ENCODE results near the gene MAN1A1. TPM values are rescaled to one million over a fixed set of nuclear protein-coding genes. Genes with fewer than 3 reads are reported as not detected.

Gene MAN1A1
- total and polyA plus RNA-seq, 2 experiments from 2014 or later, result 117 to 245 TPM

DNA sequence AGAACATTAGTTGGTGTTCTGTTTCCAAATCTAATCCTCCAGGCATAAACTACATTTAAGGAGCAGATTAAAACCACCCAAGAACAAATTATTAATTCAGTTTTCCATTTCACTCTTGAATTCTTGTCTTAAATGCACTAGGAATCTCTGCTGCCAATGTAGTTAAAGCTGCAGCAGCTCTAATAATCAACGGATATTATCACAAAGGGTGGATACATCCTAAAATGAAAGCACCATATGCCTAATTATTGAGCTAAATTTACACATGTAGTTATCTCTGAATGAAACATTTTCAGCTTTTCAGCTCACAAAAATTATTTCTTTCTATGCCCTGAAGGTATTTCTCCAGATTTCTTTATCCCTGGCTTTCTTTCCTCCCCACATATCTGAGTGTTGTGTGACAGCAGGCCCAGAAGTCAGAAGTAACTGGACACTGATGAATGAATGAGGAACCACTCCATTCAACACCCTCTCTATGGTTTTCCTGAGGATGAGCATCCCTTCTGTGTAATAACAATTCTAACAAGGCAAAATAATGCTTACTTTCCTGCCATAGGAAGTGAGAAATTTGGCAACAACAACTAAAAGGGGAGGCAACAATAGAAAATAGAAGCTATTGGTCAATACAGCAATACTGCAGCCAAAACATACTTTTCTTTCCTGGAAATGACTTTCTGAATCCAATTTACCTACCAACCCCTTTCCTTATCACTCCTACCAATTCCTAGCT, 14.9 kb downstream of the MAN1A1 start:
- Histone ChIP-seq H3K36me3 (replicated peaks; ENCODE audit: insufficient read depth, low read depth) (no peaks in the 10 kb centered on the region), H3K27ac (no peak overlapping the region), H3K27me3 (no peaks in the 10 kb centered on the region), H3K9me2 (replicated peaks; ENCODE audit: insufficient read depth) (no peaks in the 10 kb centered on the region), H4K20me1 (ENCODE audit: insufficient read depth, poor library complexity, severe bottlenecking) (peaks cover 73% of the 10 kb centered on the region), H3K4me3 (no peak overlapping the region), H3K9me3 (ENCODE audit: low read depth) (no peaks in the 10 kb centered on the region), H2AFZ (no peak overlapping the region), H3K79me2 (peaks cover 97% of the 10 kb centered on the region), H3K4me2 (no peak overlapping the region), H3K4me1 (ENCODE audit: insufficient read depth) (peaks cover 5% of the 10 kb centered on the region)
- 54% methylated on average over 1 of the region's 1 CpG for WGBS (ENCODE audit: low lambda C conversion rate, missing lambda C conversion rate)
- no peak for DNase-seq (ENCODE audit: low spot score)
- TF ChIP-seq, protein P1, sequence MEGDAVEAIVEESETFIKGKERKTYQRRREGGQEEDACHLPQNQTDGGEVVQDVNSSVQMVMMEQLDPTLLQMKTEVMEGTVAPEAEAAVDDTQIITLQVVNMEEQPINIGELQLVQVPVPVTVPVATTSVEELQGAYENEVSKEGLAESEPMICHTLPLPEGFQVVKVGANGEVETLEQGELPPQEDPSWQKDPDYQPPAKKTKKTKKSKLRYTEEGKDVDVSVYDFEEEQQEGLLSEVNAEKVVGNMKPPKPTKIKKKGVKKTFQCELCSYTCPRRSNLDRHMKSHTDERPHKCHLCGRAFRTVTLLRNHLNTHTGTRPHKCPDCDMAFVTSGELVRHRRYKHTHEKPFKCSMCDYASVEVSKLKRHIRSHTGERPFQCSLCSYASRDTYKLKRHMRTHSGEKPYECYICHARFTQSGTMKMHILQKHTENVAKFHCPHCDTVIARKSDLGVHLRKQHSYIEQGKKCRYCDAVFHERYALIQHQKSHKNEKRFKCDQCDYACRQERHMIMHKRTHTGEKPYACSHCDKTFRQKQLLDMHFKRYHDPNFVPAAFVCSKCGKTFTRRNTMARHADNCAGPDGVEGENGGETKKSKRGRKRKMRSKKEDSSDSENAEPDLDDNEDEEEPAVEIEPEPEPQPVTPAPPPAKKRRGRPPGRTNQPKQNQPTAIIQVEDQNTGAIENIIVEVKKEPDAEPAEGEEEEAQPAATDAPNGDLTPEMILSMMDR (IDR thresholded peaks at IDR 0.05; ENCODE audit: poor library complexity), result no peak
- no peak for TF ChIP-seq EZH2phosphoT487 (IDR thresholded peaks at IDR 0.05; ENCODE audit: low read depth, severe bottlenecking, unreplicated experiment)
- no peak for TF ChIP-seq EZH2 (IDR thresholded peaks at IDR 0.05; ENCODE audit: borderline replicate concordance)

DNA sequence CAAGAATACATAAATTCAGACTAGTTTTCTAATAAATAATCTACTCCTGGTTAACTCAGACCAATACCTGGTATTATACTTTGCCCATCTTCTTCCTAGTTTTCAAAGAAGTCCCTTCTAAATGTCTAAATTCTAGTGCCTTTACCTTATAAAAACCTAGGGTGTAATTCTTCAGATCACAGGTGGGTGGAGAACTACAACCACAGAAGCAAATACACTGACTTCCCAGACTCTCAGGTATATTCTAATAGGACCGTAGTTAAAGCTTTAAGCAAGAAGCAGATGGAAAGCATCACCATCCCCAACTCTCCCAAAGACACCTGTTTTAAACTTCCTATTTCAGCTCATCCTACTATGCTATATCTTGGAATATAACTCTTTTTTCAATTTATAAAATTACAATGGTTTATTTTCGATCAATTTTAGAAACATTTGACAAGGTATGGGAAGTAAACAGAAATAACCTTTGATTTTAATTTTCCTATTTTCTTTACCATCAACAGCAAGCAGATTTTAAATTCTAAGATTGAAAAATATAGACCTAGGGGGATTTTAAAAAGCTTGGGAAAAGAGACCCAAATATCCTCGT, 15.8 kb downstream of the MAN1A1 start:
- Histone ChIP-seq H4K20me1 (ENCODE audit: insufficient read depth, poor library complexity, severe bottlenecking) (peaks cover 69% of the 10 kb centered on the region), H3K9me2 (replicated peaks; ENCODE audit: insufficient read depth) (no peaks in the 10 kb centered on the region), H3K27me3 (no peaks in the 10 kb centered on the region), H3K4me3 (no peak overlapping the region), H3K9me3 (ENCODE audit: low read depth) (no peaks in the 10 kb centered on the region), H2AFZ (no peak overlapping the region), H3K79me2 (peaks cover 97% of the 10 kb centered on the region), H3K27ac (no peak overlapping the region), H3K4me2 (no peak overlapping the region), H3K4me1 (ENCODE audit: insufficient read depth) (peaks cover 5% of the 10 kb centered on the region), H3K36me3 (replicated peaks; ENCODE audit: insufficient read depth, low read depth) (no peaks in the 10 kb centered on the region)
- no peak for DNase-seq (ENCODE audit: low spot score)
- 67% methylated on average over 3 of the region's 3 CpGs for WGBS (ENCODE audit: low lambda C conversion rate, missing lambda C conversion rate)
- TF ChIP-seq EZH2phosphoT487 (IDR thresholded peaks at IDR 0.05; ENCODE audit: low read depth, severe bottlenecking, unreplicated experiment) (no peak), EZH2 (IDR thresholded peaks at IDR 0.05; ENCODE audit: borderline replicate concordance) (no peak)
- TF ChIP-seq, protein P1 (IDR thresholded peaks at IDR 0.05; ENCODE audit: poor library complexity), result peak; percentile 53

DNA sequence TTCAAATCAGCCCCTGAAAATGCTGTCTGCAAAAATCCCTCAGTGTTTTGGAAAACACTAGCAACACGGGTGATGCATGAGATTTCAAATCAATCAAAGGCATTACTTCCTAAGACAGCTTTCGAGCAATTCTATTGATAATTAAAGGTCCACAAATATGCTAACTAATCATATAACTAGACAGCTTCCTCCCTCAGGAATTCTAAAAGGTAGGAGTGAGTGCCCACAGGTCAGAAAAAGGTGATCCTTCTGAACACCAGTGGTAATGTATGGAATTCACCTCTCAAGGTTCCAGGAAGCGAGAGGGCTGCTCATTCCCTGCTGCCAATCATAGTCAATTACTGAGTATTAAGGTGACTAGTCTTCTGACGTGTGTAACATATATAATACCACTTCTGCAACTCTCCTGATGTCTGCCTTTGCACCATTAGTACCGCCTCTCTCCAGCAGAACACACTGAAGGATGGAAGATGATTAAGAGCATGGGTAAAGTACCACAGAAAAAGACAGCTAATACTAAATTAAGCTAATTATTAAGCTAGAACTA, 16.4 kb downstream of the MAN1A1 start:
- no peak for DNase-seq (ENCODE audit: low spot score)
- peaks cover 69% of the 10 kb centered on the region for H4K20me1 ChIP-seq (ENCODE audit: insufficient read depth, poor library complexity, severe bottlenecking)
- H2AFZ ChIP-seq, result no peak overlapping the region
- TF ChIP-seq EZH2phosphoT487 (IDR thresholded peaks at IDR 0.05; ENCODE audit: low read depth, severe bottlenecking, unreplicated experiment) (no peak), EZH2 (IDR thresholded peaks at IDR 0.05; ENCODE audit: borderline replicate concordance) (no peak)
- H3K79me2 ChIP-seq, result peaks cover 97% of the 10 kb centered on the region
- no peaks in the 10 kb centered on the region for H3K27me3 ChIP-seq
- 75% methylated on average over 5 of the region's 5 CpGs for WGBS (ENCODE audit: low lambda C conversion rate, missing lambda C conversion rate)
- H3K9me2 ChIP-seq (replicated peaks; ENCODE audit: insufficient read depth), result no peaks in the 10 kb centered on the region
- H3K27ac ChIP-seq, result no peak overlapping the region
- H3K36me3 ChIP-seq (replicated peaks; ENCODE audit: insufficient read depth, low read depth), result no peaks in the 10 kb centered on the region
- no peaks in the 10 kb centered on the region for H3K9me3 ChIP-seq (ENCODE audit: low read depth)
- no peak overlapping the region for H3K4me3 ChIP-seq
- H3K4me1 ChIP-seq (ENCODE audit: insufficient read depth), result peaks cover 5% of the 10 kb centered on the region
- no peak overlapping the region for H3K4me2 ChIP-seq

Data from hepatocyte (in vitro differentiated cells).